Activated CD4-positive, alpha-beta T cell treated with anti-CD3 and anti-CD28 coated beads, Interleukin-2, amount 50 U/mL, for 1 hour (primary cell): Measurements from ENCODE around the gene RFX3.
A peak's percentile ranks its signal among the peaks of the same experiment; 100 is the strongest.

Source experiments
- DNase-seq: peaks from one replicate; pipeline ENCODE4 v3.0.0-alpha.2; 2020

RFX3 gene

GRCh38 chr9:3474821-3475220, 51.0 kb downstream of the RFX3 start:
- DNase-seq: no peak

GRCh38 chr9:3473405-3473804, 52.4 kb downstream of the RFX3 start:
- DNase-seq: no peak

GRCh38 chr9:3471883-3472282, 53.9 kb downstream of the RFX3 start:
- no peak for DNase-seq

DNA sequence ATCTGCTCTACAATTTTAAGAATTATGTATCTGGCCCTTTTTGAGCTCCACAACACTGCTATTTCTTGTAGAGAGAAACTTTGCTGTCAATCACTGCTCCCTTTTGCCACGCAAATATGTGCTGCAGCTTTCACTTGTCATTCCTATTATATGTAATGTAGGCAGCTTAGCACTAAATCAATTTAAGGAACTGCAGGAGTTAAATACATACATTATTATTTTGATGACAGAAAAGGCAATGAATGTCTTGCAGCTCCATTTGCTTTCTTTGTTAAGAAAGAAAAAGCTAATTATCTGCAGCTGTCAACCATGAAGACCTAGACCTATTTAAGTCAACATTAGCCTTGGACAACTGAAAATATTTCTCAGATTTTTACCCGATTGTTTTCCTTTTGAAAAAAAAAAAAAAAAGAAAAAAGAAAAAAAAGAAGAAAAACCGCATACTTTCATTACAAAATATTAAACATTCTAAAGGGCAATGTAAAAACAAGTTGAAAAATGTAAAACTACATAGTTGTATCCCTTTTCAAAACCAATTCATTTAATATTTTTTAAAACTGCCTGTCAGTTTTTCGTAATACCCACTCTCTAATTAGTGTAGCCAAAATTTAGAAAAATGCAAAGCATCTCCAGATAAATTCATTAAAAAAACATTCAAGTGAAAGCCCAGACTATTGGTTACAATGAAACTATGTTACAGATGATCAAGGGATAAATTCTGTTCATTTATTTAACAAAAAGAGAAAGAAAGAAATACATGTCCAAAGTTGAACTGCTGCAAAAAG, 57.2 kb downstream of the RFX3 start:
- no peak for DNase-seq

- DNase-seq: peak; percentile 57
These were observed 58.1 kb downstream of the RFX3 start for GRCh38 chr9:3467593-3468219.

GRCh38 chr9:3464033-3464638, 61.7 kb downstream of the RFX3 start:
- no peak for DNase-seq

DNA sequence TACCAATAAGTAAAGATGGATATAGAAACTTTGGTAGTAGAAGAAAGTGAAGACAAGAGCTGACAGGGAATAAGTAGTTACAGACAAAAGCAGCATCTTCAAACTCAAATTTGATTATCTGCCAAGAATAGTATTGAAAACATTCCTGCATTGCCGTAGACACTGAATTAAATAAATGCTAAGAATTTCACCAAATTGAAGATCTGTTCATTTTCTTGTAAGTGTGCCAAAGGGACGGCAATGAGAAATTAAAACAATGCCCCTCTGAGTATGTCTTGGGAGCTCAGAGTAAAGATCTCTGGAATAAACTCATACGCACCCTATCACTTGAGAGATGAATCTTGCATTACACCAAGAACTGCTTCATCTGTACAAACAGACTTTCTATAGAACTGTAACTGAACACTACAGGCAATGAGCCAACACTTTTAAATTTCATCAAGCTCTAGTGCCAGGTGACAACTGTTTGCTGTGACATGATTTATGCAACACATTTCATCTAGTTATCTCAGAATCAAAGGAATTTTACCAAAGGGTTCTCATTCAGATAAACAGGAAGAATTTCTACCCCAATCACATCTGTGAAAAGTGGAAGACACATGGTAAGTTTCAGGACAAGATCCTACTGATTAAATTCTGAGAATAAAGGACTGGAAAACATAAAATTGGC, 66.9 kb downstream of the RFX3 start:
- no peak for DNase-seq

- no peak for DNase-seq
These were observed 68.6 kb downstream of the RFX3 start for GRCh38 chr9:3457175-3457574.

DNA sequence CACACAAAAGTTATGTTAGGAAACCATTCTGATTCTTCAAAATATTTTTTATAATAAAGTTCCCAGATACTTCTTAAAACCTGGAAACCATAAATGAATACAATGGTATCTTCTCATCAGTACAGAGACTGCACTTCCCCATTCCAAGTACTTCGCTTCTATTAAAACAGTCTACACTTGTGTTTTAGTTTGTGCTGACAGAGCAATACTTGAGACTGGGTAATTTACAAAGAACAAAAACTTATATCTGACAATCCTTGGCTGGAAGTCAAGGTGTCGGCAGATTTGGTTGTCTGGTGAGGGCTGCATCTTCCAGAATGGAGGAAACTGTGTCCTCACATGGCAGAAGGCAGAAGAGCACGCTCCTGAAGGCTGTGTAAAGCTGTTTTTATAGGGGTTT, 70.1 kb downstream of the RFX3 start:
- no peak for DNase-seq

GRCh38 chr9:3455094-3455493, 70.7 kb downstream of the RFX3 start:
- no peak for DNase-seq

DNA sequence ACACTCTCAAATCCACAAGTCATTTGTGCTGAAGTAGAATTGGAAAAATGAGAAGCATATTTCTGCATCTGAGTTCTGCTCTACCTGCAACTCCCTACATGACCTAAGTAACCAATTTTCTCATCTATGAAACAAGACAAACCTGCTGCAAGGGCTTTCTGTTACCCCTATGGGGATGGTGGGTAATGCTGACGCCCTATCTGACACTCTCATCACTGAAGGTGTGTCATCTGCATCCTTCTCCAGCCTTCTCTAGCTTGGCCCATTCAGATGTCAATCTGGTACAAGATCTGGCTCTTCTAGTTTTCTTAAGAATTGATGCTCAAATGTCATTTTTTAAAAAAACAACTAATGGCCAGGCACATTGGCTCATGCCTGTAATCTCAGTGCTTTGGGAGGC, 73.8 kb downstream of the RFX3 start:
- DNase-seq: no peak

DNA sequence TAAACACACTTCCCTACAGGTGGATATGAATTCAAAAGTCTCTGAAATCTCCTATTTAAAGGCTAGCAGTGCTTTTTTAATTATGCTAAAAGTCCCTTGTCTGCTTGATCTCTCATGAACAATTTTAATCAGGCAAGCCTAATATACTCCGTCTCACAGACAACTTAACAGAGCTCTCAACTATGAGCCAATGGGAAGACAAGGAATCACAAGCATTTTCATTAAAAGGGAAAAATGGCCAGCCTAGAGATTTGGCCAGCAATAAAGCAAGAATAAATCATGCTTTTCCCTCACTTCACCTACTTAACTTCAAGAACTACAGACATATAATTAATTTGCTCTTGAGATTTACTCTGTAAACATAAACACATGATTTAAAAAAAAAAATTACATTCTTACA, 78.0 kb downstream of the RFX3 start:
- no peak for DNase-seq

DNA sequence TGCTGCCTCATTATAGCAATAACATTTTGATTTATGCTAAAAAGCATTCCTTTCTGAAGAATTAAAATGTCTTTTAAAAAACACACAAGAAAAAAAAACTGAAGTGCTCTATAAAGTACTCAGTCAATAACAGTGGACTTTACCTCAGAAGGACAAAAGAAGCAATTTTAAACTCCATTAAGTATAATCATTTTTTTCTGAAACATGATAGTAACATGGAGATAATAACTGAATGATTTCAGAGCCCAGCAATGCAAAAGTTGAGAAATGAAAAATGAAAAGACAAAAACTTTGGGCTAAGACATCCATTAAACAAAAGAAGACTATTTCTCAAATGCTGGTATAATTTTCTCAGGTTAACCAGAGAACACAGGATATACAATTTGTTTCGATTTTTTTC, 78.7 kb downstream of the RFX3 start:
- no peak for DNase-seq

DNA sequence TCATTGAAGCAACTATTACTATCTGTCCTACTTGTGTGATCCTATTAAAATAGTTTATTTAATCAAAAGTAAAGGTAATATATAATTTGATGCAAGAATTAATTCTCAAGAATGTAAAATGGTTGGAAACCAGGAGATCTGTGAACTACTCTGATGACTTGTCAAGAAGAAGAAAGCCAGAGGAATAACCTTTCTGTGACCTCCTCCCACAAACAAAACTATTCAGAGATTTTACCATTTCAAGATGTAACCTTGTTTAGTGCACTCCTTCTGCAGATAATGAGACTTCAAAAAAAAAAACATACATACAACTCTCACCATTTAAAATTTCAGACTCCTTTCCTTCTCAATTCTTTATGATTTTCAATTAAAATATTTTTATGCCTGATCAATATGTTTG, 79.5 kb downstream of the RFX3 start:
- no peak for DNase-seq

GRCh38 chr9:3444016-3444415, 81.8 kb downstream of the RFX3 start:
- no peak for DNase-seq

GRCh38 chr9:3441197-3441816, 84.5 kb downstream of the RFX3 start:
- peak; percentile 32 for DNase-seq

DNA sequence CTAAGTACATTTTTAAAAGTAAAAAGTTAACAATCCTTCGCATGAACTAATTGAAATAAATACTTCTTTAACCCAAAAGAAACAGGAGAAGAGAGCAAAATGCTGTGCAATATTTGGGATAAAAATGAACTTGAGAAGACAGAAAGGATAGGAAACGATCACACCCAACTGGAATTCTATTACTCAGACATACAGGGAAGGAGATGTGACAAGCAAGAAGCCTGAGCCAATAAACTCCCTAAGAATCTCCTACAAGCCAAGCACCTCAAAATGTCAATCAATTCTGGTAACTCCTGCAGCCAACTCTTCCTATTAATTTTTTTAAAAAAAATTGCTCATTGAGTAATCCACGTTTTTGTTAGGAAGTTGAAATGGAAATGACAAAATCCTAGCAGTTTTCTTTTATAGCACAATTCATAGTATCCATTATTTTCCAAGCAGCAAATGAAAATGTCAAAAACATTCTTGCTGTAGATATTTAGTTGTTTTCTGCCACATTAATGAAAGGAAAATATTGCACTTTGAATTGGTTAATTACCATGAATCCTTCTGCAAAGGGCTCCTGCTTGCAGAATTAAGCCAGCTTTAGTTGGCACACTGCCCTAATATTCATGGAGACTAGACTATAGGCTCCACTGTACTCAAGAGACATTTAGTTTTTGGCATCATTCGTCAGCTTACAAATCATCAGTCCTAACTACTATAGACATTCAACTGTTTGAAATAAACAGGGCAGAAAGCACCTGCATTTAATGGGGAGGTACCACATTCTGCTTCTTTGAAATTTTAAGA, 89.0 kb downstream of the RFX3 start:
- DNase-seq: no peak

GRCh38 chr9:3435732-3436131, 90.1 kb downstream of the RFX3 start:
- no peak for DNase-seq

- DNase-seq: no peak
These were observed 91.2 kb downstream of the RFX3 start for GRCh38 chr9:3434594-3434993.

GRCh38 chr9:3433754-3434153, 92.0 kb downstream of the RFX3 start:
- no peak for DNase-seq

GRCh38 chr9:3433066-3433465, 92.7 kb downstream of the RFX3 start:
- no peak for DNase-seq

- DNase-seq: no peak
These were observed 93.9 kb downstream of the RFX3 start for GRCh38 chr9:3431890-3432289.

- DNase-seq: no peak
These were observed 105.9 kb downstream of the RFX3 start for GRCh38 chr9:3419893-3420292.
